GM19043 (cell line): ENCODE data around the gene FUZ.

Experiments used
- ATAC-seq: cut with Tn5 transposase; IDR thresholded peaks from one replicate; pipeline ENCODE4 v1.9.1; 2021; ENCODE audit warnings: low read depth; ENCODE audit not compliant: unreplicated experiment

Gene FUZ

DNA sequence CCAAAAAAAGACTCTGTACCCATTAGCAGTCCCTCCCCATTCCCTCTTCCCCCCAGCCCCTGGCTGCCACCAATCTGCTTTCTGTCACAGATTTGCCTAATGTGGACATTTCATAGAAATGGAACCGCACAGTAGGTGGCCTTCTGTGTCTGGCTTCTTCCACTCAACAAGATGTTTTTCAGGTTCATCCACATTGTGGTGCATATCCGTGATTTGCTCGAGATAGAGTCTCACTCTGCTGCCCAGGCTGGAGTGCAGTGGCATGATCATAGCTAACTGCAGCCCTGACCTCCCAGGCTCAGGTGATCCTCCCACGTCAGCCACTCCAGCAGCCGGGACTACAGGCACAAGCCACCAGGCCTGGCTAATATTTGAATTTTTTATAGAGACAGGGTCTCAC lies 25.3 kb downstream of the FUZ start:
- no peak for ATAC-seq

GRCh38 chr19:49786376-49786820 lies 26.7 kb downstream of the FUZ start:
- no peak for ATAC-seq

GRCh38 chr19:49782515-49782914 lies 30.6 kb downstream of the FUZ start:
- ATAC-seq = no peak

GRCh38 chr19:49781394-49781793 lies 31.7 kb downstream of the FUZ start:
- ATAC-seq = no peak

GRCh38 chr19:49780861-49781260 lies 32.2 kb downstream of the FUZ start:
- no peak for ATAC-seq

DNA sequence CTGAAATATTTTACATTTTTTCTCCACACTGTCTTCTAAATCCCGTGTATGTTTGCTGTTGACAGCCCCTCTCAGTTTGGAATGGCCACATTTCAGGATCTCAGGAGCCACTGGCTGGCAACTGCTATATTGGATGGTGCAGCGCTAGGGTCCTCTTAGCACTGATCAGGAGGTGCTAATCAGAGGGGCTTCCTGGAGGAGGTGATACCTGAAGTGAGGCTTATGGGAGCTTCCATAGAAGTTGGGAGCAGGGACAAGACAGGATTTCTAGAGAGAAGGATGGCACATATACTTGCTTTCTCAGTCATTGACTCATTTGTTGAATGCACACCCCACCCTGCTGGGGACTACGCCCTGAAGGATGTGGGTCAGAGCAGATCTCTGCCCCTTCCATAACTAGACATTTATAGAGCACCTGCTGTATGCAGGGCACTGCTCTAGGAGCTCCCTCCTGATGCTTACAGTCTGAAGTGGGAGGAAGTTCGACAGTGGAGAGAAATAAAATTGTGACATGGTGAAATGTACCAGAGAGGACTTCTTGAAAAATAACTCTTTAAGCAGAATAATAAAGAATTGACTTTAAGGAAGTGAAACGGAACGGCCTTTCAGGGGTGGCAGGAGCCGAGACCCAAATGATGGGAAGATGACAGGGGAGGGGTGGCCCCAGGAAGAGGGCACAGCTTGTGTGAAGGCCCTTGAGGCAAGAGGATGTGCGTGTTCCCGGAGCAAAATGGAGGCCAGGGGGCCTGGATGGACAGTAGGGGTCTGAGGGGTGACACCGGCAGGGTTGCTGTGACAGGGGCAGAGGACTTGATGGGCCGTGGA lies 33.1 kb downstream of the FUZ start:
- ATAC-seq = no peak

DNA sequence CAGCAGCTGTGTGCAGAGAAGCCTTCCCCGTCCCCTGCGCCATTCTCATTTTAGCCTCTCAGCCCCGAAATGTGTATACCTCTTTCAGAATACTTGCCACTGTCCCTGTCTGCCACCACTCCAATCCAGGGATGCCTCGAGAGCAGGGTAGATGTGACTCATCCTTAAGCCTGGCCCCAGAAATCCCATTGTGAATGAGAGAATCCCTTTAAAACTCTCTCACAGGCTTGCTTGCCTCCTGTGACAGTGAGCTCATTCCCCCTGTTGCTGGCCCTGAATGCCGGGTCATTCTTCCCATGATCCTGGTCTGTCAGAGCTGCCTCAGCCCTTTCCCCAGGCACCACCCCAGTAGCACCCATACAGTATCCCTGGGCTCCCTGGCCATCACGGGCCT lies 36.7 kb downstream of the FUZ start:
- ATAC-seq = no peak

GRCh38 chr19:49775742-49776370 lies 37.2 kb downstream of the FUZ start:
- no peak for ATAC-seq

- ATAC-seq = no peak
Measured at GRCh38 chr19:49774969-49775368, 38.1 kb downstream of the FUZ start.

DNA sequence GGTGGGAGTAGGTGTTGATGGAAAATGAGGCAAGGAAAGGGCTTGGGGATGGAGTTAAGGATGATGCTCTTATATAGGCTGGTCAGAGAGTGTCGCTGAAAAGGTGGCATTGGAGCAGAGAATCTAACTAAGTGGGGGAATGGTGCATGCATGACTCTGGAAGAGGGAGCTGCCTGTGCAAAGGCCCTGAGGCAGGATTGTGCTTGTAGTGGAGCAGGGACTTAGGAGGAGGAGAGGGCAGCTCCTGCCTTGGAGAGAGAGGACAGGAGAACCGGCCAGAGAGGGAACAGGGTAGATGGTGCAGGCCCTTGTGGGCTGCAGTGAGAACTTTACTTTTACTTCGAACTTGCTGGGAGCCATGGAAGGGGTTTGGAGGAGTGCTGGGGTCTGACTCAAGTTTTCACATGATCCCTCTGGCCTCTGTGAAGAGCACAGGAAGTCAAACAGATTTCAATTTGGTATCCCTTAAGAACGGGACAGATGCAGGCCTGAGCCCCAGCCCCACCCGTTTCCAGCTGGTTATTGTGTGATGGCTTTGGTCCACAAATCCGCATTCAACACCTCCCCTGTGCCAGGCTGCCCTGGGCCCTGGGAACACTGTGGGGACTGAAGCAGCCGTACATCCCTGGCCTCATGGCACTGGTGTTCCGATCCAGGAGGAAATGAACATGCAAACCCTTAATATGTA lies 39.3 kb downstream of the FUZ start:
- ATAC-seq = no peak

DNA sequence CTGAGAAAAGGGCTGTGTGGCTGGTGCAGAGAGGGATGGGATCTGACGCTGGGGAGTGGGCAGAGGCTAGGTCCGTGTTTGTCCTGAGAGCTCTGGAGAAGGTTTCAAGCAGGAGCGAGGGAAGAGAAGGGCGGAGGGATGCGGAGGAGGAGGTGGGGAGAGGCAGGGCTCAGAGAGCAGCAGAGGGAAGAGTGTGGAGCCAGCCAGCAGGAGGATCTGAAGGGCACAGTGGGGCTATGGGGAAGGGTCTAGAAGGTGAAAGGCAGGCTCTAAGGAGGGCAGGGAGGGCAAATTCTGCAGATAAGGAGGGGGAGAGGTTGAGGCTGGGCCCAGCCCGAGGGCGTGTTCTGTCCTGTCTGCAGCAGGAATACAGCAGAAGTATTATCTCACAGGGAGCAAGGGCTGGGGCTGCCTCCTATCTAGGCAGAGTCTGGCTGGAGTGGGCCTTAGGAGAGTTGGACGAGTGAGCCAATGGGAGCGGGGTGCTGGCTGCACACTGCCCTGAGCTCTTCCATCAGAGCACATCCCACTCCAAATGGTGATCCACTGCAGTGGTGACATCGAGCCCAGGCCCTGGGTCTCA lies 40.2 kb downstream of the FUZ start:
- ATAC-seq = no peak

GRCh38 chr19:49771674-49772139 lies 41.4 kb downstream of the FUZ start:
- no peak for ATAC-seq

GRCh38 chr19:49770529-49770928 lies 42.6 kb downstream of the FUZ start:
- ATAC-seq = no peak

GRCh38 chr19:49767967-49768581 lies 45.0 kb downstream of the FUZ start:
- no peak for ATAC-seq

GRCh38 chr19:49767381-49767780 lies 45.7 kb downstream of the FUZ start:
- no peak for ATAC-seq

DNA sequence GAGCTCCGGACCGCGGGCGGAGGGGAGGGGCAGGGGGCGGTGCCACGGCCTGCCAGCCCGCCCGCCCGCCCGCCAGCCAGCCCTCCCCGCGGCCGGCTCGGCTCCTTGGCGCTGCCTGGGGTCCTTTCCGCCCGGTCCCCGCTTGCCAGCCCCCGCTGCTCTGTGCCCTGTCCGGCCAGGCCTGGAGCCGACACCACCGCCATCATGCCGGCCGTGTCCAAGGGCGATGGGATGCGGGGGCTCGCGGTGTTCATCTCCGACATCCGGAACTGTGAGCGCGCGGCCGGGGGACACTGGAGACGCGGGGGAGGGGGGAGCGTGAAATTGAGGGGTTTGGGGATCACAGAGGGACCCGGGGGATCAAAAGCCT lies 46.2 kb downstream of the FUZ start, which contains the start of gene AP2A1:
Gene AP2A1, plus strand, starts transcription at position 72 of the 370 bp plus-strand sequence. Its CDS starts 133 bp downstream, at position 205.
- ATAC-seq = no peak

GRCh38 chr19:49766007-49766929 lies 46.8 kb downstream of the FUZ start:
- ATAC-seq = peak; percentile 86

GRCh38 chr19:49764341-49764740 lies 48.8 kb downstream of the FUZ start:
- no peak for ATAC-seq

DNA sequence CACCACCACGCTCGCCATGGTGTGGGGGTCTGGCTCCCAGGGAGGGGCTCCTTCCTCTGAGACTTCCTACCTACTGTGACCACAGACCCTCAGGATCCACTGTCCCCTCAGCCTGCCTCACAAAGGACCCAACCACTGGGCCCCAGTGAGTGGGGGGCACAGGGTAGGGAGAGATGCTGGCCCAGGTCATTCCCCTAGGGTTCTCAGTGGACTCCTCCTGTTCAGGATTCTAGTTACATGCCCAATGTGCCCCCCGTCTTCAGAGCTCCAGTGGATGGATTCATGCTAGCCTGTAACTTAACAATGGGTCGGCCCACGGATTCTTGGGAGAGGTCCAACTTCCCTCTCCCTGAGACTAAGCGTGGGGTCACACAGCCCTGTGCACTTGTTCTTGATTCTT lies 49.9 kb downstream of the FUZ start, which contains the start of gene TSKS:
Gene TSKS, minus strand, starts transcription at position 77 of the 400 bp plus-strand sequence. Its CDS starts 59 bp downstream, at position 18.
- no peak for ATAC-seq
